Activated CD4-positive, alpha-beta T cell treated with anti-CD3 and anti-CD28 coated beads for 4 hours (primary cell): ENCODE results near the gene CDRT15L2.
"Not testable (repeated sequence)": the region's sequence is repeated elsewhere in the genome, so short reads cannot be mapped to it uniquely, and the experiment has no call there.

Experiments used
- DNase-seq, 2 donors: peaks; one replicate each; pipeline ENCODE4 v3.0.0-alpha.2; 2020

The CDRT15L2 gene

GRCh38 chr17:20579424-20579823 lies at the start of gene CDRT15L2:
Gene CDRT15L2, plus strand, starts transcription at chr17:20579724. Its CDS starts 20 bp downstream, at chr17:20579744.
- not testable (repeated sequence) for DNase-seq

- not testable (repeated sequence) for DNase-seq
These were observed 49.4 kb upstream of the CDRT15L2 start for GRCh38 chr17:20530104-20530503.

DNA sequence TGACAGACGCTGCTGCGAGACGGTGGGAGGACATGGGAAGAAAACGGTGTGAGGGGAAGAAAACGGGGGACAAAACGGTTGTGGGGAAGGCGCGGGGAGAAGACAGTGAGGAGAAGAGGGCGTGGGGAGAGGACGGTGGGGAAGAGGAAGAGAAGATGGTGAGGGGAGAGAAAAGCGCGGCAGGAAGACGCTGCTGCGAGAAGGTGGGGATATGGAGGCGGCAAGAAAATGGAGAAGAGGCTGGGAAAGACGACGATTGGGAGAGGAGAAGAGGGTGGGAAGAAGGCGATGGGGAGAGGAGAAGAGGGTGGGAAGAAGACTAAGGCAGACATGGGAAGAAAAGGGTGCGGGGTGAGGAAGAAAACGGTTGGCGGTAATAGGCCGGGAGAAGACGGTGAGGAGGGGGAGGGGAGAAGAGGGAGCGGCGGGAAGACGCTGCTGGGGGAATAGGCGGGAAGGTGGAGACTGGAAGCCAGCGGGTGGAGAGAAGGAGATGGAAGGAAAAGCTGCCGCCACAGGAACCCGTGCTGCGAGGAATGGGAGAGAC lies 46.9 kb upstream of the CDRT15L2 start:
- not testable (repeated sequence) for DNase-seq

GRCh38 chr17:20533206-20533605 lies 46.3 kb upstream of the CDRT15L2 start:
- not testable (repeated sequence) for DNase-seq

DNA sequence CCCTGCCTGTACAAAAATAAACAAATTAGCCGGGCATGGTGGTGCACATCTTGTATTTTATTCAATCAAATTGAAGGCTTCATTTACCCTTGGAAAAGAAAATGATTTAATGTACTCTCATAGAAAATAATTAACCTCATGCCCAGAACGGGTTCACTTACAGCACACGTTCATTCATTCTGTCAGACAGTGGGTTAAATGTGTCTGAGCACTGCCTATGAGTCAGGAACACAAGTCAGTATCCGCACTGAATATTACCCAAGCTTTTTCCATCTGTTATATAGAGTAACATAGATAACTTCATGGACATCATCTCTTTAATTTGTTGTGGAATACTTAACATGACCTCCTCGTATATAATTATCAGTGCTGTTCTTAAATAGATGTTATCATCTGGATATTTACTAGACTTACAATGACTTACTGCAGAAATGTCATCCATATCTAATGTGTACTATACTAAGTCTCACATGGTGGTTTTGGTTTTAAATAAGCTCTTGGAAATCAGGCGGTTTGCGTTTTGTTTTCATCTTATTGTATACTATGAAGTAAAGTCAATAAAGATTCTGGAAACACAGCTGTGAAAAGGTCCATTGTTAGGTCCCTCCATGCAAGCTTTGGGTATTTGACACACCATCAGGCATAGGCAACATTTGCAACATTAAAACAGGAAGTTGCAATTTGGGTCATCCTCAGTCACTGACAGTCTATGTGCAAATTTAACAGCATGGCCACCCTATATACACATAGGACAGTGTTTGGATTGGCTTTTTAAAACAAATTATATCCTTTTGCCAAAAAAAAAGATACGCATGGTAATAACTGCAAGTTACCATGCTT lies 44.6 kb upstream of the CDRT15L2 start:
- DNase-seq = not testable (repeated sequence)

- not testable (repeated sequence) for DNase-seq
These were observed 39.1 kb upstream of the CDRT15L2 start for GRCh38 chr17:20540414-20540813.

GRCh38 chr17:20540865-20541264 lies 38.7 kb upstream of the CDRT15L2 start:
- DNase-seq = not testable (repeated sequence)

DNA sequence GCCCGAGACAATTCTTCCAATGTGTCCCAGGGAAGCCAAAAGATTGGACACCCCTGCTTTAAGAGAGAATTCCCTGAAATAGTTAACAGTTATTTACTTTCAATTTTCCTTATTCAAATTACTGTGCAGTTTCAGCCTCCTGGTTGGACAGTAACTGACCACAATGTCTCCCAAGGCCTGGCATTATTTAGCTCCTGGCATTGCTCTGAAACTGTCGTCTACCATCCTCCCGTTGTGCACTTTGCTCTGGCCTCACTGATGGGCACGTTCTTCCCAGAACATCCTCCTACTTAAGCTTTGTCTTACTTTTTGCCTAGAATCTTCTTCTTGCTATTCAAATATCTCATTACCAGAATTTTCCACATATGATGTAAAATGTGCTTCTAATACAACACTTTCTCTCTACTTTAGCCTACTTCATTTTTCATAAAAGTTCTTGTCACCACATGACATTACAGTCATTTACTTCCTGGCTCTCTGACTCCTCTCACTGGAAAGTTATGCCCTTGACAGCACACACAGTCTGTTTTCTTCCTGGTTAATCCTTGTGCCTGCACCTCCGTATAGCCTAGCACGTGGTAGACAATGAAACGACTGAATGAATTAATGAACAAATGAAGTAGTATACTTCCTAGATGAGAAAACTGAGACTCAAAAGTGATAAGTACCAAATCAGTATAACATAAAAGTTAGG lies 37.5 kb upstream of the CDRT15L2 start:
- DNase-seq = not testable (repeated sequence)

DNA sequence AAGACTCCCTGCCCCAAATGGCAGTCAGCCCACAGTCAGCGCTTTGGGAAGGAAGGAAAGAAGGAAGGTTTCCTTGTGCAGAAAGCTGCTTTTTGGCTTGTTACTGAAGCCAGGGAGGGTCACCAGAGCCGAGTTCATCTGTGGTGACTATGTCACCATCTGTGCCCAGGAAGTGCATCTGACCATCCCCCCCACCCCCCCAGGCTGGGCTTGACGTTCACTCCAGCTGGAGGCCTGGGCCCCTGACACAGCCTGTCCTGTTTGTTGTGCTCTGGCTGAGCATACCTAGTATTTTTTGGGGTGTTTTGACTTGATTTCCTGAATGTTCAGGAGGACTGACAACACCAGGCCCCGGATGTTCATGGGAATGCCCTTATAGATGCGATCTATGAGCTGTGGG lies 31.6 kb upstream of the CDRT15L2 start:
- DNase-seq = not testable (repeated sequence)

- not testable (repeated sequence) for DNase-seq
These were observed 26.6 kb upstream of the CDRT15L2 start for GRCh38 chr17:20552920-20553319.

DNA sequence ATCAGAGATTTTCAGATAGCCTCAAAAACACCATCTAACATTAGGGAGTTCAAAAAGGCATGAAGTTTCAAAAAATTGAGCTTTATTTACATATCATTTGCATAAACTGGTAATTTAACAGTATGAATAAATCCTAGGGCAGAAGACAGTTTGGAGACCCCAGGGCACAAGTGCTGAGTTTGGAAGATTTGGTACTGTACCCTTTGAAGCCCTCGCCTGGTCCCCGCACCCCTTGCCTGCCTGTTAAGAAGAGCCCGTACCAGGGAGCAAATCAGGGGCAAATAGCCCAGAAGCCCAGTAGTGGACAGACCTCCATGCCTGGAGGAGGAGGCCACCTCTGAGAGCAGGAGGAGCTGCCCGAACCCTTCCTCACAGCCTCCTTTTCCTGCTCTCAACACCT lies 24.8 kb upstream of the CDRT15L2 start:
- DNase-seq = not testable (repeated sequence)

GRCh38 chr17:20555135-20556010 lies 24.2 kb upstream of the CDRT15L2 start:
- not testable (repeated sequence) for DNase-seq

DNA sequence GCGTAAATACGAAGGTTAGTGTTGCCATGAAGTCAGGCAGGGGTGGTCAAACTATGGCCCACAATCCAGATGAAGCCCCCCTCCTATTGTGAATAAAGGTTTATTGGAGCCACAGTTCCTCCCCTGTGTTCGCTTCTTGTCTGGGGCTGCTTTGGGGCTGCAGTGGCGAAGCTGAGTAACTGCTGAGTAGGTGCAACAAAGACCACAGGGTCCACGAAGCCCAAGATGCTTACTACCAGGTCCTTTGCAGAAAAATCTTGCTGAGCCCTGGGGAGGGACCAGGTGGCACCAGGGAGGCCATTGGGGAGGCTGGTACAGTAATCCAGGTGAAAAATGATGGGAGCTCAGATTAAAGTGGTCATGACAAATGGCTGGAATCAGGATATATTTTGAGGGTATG lies 21.4 kb upstream of the CDRT15L2 start:
- not testable (repeated sequence) for DNase-seq

DNA sequence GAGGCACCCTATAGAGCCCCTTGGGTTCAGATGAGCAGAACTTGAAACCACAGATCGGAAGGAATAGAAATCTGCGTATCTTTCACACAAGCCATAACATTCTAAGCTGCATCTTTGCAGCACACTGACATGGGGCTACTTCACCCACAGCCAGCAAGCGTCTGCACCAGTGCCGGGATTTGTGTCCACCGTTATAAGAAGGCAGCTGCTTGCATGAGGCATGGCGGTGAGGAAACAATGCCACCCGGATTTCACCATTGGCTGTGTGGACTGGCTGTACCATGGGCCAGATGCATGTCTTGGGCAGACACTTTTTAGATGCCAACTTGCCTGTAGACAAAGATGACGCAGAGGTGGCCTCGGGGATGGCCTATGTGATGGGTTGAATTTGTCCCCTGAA lies 20.5 kb upstream of the CDRT15L2 start:
- not testable (repeated sequence) for DNase-seq

DNA sequence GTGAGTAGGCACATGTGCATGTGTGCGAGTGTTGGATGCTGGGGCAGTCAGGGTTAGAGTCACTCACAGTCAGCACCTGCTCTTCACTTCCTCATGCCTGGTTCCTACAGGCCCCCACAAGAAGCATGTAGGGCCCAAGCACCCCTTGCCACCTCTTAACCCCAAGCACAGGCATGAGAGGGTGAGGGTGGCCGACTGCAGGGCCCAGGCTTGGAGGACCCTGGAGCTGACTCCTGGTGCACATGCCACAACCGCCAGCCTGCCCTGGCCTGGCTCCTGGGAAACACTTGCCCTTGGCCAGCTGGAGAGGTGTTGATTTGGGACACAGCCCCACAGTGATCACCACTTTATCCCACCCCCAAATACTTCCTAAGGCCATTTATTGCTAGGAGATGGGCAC lies 16.9 kb upstream of the CDRT15L2 start:
- DNase-seq = no peak

DNA sequence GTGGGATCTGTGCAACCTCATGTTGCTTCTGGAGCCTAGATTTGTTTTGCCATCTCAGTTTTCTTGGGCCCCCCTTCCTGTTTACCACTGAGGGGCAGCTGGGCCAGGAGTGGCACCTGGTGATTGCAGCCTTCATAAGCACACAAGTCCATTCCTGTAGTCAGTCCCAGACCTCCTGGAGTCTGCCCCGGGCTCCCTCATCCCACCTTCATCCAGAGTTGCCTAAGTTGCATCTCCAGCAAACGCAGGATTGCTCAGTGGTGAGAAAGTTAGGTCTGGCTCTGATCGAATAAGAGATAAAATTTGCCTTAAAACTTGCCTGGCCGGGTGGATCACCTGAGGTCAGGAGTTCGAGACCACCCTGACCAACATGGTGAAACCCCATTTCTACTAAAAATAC lies 14.3 kb upstream of the CDRT15L2 start:
- DNase-seq = not testable (repeated sequence)

- no peak for DNase-seq
These were observed 13.8 kb upstream of the CDRT15L2 start for GRCh38 chr17:20565711-20566110.

DNA sequence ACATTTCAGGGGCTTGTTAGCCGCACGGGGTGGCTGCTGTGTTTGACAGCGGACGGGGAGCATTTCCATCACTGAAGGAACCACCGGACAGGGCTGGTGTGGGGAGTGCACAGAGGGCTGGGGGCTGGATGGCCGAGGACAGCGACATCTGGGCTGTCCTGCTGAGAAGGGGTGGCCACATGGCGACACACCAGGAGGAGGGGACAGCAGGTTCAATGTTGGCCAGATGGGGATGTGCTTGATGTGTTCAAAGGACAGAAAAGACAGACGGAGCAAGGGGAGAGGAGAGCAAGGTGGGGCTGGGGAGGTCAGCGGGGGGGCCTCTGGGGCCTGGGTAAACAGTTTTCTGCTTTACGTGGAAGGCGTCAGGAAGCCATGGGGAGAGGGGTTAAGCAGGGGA lies 12.8 kb upstream of the CDRT15L2 start:
- not testable (repeated sequence) for DNase-seq

GRCh38 chr17:20567421-20567820 lies 12.1 kb upstream of the CDRT15L2 start:
- DNase-seq = not testable (repeated sequence)

GRCh38 chr17:20568604-20569003 lies 10.9 kb upstream of the CDRT15L2 start:
- DNase-seq = not testable (repeated sequence)

DNA sequence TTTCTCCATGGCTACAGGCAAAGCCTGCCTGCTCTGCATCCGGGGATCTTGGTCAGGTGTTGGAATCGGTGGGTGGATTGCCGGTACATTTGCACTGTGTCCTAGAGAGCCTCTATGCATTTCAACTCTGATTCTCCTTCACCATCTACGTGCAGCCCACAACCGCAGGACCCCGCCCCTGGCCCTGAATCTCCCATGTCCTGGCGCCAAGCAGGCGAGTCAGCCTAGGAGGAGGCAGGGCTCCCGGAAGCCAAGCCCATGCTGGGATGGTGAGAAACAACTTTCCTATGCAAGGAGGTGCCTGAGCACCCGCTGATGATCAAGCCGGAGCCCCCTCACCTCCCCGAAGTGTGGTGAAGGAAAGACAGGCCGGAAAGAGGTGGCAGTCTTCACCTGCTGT lies 7.9 kb upstream of the CDRT15L2 start:
- not testable (repeated sequence) for DNase-seq

- not testable (repeated sequence) for DNase-seq
These were observed 6.3 kb upstream of the CDRT15L2 start for GRCh38 chr17:20573216-20573615.

GRCh38 chr17:20575071-20575470 lies 4.5 kb upstream of the CDRT15L2 start:
- not testable (repeated sequence) for DNase-seq
